Loucy (cell line): ENCODE results near the gene ALDH1A3.

ENCODE experiments used
- H2AFZ ChIP-seq: fragments of 200-600 bp; sonication (generic); 2 replicates; pipeline ENCODE4 v1.6.0; 2016; ENCODE audit warnings: antibody characterized with exemption, mild to moderate bottlenecking, low read length, moderate library complexity
- H3F3A ChIP-seq: fragments of 200-600 bp; 2 replicates; pipeline ENCODE4 v1.6.0; 2016; ENCODE audit warnings: antibody characterized with exemption, low read depth, mild to moderate bottlenecking
- H3K27me3 ChIP-seq: fragments of 200-600 bp; sonication (generic); 2 replicates; pipeline ENCODE4 v1.6.1; 2014; ENCODE audit warnings: low read length, mild to moderate bottlenecking; ENCODE audit not compliant: insufficient read depth, poor library complexity, severe bottlenecking
- H3K36me3 ChIP-seq: fragments of 200-600 bp; sonication (generic); 2 replicates; pipeline ENCODE4 v1.6.1; 2016; ENCODE audit warnings: low read length; ENCODE audit not compliant: insufficient read depth
- H3K4me1 ChIP-seq: fragments of 200-600 bp; sonication (generic); 2 replicates; pipeline ENCODE4 v1.5.1; 2014; ENCODE audit warnings: low read length, mild to moderate bottlenecking; ENCODE audit not compliant: insufficient read depth, poor library complexity, severe bottlenecking
- H3K4me2 ChIP-seq: fragments of 200-600 bp; sonication (generic); 2 replicates; pipeline ENCODE4 v1.6.0; 2014; ENCODE audit warnings: antibody characterized with exemption, low read length, low read depth, mild to moderate bottlenecking; ENCODE audit not compliant: poor library complexity, severe bottlenecking
- H3K4me3 ChIP-seq: fragments of 200-600 bp; sonication (generic); 2 replicates; pipeline ENCODE4 v1.5.1; 2014; ENCODE audit warnings: low read length, mild to moderate bottlenecking, mixed read lengths; ENCODE audit not compliant: poor library complexity, severe bottlenecking
- H3K79me2 ChIP-seq: fragments of 200-600 bp; sonication (generic); 2 replicates; pipeline ENCODE4 v1.6.1; 2014; ENCODE audit warnings: low read length; ENCODE audit not compliant: insufficient read depth
- H3K9ac ChIP-seq: fragments of 200-600 bp; sonication (generic); 2 replicates; pipeline ENCODE4 v1.6.0; 2014; ENCODE audit warnings: mild to moderate bottlenecking, low read depth, low read length, moderate library complexity; ENCODE audit not compliant: poor library complexity, severe bottlenecking
- H3K9me2 ChIP-seq: fragments of 200-600 bp; sonication (generic); replicated peaks from 2 replicates; pipeline ENCODE4 v1.6.1; 2016; ENCODE audit warnings: low read depth, low read length, mixed read lengths
- H3K9me3 ChIP-seq: fragments of 200-600 bp; sonication (generic); 2 replicates; pipeline ENCODE4 v1.6.1; 2014; ENCODE audit warnings: mild to moderate bottlenecking, antibody characterized with exemption, low read length, low read depth; ENCODE audit not compliant: insufficient read depth
- H4K20me1 ChIP-seq: fragments of 200-600 bp; sonication (generic); 2 replicates; pipeline ENCODE4 v1.6.0; 2014; ENCODE audit warnings: antibody characterized with exemption, low read length, mild to moderate bottlenecking; ENCODE audit not compliant: insufficient read depth, poor library complexity, severe bottlenecking
- EZH2phosphoT487 ChIP-seq: fragments of 200-600 bp; IDR thresholded peaks from 2 replicates; pipeline ENCODE4 v1.6.1; 2018; ENCODE audit warnings: antibody characterized with exemption, mild to moderate bottlenecking, moderate library complexity, borderline replicate concordance
- TF ChIP-seq, protein P1 (sequence below): fragments of 200-600 bp; sonication (generic); conservative IDR thresholded peaks from 2 replicates; pipeline ENCODE4 v1.5.1; 2014; ENCODE audit warnings: mild to moderate bottlenecking, antibody characterized with exemption, low read length

ALDH1A3 gene

GRCh38 chr15:100880897-100881242 is 1.2 kb downstream of the ALDH1A3 start:
- no peaks in the 10 kb centered on the region for H3K36me3 ChIP-seq
- no peak for TF ChIP-seq EZH2phosphoT487
- TF ChIP-seq, protein P1, sequence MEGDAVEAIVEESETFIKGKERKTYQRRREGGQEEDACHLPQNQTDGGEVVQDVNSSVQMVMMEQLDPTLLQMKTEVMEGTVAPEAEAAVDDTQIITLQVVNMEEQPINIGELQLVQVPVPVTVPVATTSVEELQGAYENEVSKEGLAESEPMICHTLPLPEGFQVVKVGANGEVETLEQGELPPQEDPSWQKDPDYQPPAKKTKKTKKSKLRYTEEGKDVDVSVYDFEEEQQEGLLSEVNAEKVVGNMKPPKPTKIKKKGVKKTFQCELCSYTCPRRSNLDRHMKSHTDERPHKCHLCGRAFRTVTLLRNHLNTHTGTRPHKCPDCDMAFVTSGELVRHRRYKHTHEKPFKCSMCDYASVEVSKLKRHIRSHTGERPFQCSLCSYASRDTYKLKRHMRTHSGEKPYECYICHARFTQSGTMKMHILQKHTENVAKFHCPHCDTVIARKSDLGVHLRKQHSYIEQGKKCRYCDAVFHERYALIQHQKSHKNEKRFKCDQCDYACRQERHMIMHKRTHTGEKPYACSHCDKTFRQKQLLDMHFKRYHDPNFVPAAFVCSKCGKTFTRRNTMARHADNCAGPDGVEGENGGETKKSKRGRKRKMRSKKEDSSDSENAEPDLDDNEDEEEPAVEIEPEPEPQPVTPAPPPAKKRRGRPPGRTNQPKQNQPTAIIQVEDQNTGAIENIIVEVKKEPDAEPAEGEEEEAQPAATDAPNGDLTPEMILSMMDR, result no peak
- no peaks in the 10 kb centered on the region for H3F3A ChIP-seq
- H2AFZ ChIP-seq, result no peak overlapping the region
- H3K27me3 ChIP-seq, result peaks cover 2% of the 10 kb centered on the region
- no peaks in the 10 kb centered on the region for H3K4me1 ChIP-seq
- H3K4me2 ChIP-seq, result no peak overlapping the region
- no peaks in the 10 kb centered on the region for H3K9me2 ChIP-seq
- H3K9me3 ChIP-seq, result no peaks in the 10 kb centered on the region
- no peak overlapping the region for H3K9ac ChIP-seq
- H3K4me3 ChIP-seq, result no peak overlapping the region
- H3K79me2 ChIP-seq, result no peaks in the 10 kb centered on the region
- no peaks in the 10 kb centered on the region for H4K20me1 ChIP-seq

- no peaks in the 10 kb centered on the region for H3F3A ChIP-seq
- H2AFZ ChIP-seq, result no peak overlapping the region
- TF ChIP-seq EZH2phosphoT487, result no peak
- TF ChIP-seq, protein P1, result no peak
- no peaks in the 10 kb centered on the region for H4K20me1 ChIP-seq
- H3K79me2 ChIP-seq, result no peaks in the 10 kb centered on the region
- no peaks in the 10 kb centered on the region for H3K9me3 ChIP-seq
- no peak overlapping the region for H3K4me3 ChIP-seq
- no peaks in the 10 kb centered on the region for H3K36me3 ChIP-seq
- H3K9me2 ChIP-seq, result no peaks in the 10 kb centered on the region
- no peaks in the 10 kb centered on the region for H3K4me1 ChIP-seq
- peaks cover 7% of the 10 kb centered on the region for H3K27me3 ChIP-seq
- no peak overlapping the region for H3K4me2 ChIP-seq
- no peak overlapping the region for H3K9ac ChIP-seq
Observed at GRCh38 chr15:100881573-100882336, 2.1 kb downstream of the ALDH1A3 start.

DNA sequence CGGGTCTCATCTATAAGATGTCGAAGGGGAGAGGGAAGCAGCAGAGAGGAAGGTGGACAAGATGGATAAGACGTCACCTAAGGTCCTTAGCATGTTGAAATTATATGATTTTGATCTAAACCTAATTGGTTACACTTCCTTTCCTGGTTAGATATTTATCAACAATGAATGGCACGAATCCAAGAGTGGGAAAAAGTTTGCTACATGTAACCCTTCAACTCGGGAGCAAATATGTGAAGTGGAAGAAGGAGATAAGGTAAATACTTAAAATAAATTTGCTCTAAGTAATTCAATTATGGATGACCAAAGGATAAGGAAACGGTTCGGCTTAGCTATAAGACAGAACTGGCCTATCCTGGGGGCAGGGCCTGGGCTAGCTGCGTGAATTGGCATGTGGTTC is 5.5 kb downstream of the ALDH1A3 start:
- Histone ChIP-seq H3K9me3 (no peaks in the 10 kb centered on the region), H3F3A (no peaks in the 10 kb centered on the region), H3K9me2 (no peaks in the 10 kb centered on the region), H3K9ac (no peak overlapping the region), H3K4me3 (no peak overlapping the region), H3K79me2 (no peaks in the 10 kb centered on the region), H2AFZ (no peak overlapping the region), H3K36me3 (no peaks in the 10 kb centered on the region), H3K4me2 (no peak overlapping the region), H3K4me1 (peaks cover 8% of the 10 kb centered on the region), H4K20me1 (no peaks in the 10 kb centered on the region), H3K27me3 (peaks cover 8% of the 10 kb centered on the region)
- TF ChIP-seq, protein P1, result no peak
- no peak for TF ChIP-seq EZH2phosphoT487
